Keratinocyte (primary cell): ENCODE results near the gene UBC.

ENCODE experiments used
- CTCF ChIP-seq, 3 experiments: IDR thresholded peaks in 1 of 3; conservative IDR thresholded peaks in 1 of 3; optimal IDR thresholded peaks in 1 of 3; 2 replicates in 2 of 3; 3 replicates in 1 of 3; pipeline versions ENCODE3 to v1.5.1; 2011; ENCODE audit warnings: low read length in 3 of 3, mild to moderate bottlenecking in 3 of 3, moderate library complexity in 2 of 3, control low read depth in 1 of 3, inconsistent platforms in 1 of 3; ENCODE audit not compliant: insufficient read depth in 2 of 3; ENCODE audit errors: extremely low read depth in 1 of 3
- EZH2 ChIP-seq: IDR thresholded peaks from one replicate; pipeline ENCODE4 v1.6.1; 2012; ENCODE audit warnings: inconsistent platforms, mild to moderate bottlenecking, low read length, moderate library complexity

DNA sequence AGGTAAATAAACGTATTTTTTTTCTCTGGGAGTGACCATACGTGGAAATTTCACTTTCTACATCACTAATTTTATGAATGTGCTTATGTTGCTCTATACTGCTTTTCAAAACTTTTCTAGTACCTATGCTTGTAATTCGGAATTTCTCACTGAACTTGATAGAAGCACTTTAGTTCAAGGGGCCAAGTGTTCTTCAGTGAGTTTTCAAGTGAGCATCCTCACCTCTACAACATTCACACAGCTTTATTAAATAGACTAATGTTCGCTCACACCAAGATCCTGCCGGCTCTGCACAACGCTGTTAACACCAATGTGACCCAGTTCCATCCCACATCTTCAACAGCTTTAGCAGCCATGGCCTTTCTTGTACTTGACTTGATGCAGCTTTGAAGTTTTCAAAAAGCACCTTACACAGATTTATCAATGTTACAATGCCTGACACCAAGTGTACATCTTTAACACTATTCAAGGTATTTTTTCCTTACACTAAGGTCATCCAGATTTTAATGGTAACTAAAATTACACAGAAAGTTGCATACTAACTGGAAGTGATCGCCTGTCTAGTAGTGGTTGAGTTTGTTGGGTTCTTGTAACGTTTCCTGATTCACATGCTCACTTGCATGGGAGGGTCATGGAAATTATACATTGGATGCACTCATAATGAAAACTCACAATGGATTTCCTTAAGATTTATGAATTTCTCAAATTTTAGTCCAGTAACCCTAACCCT is 4.5 kb downstream of the UBC start:
- TF ChIP-seq CTCF (optimal IDR thresholded peaks at IDR 0.05 in 1 of 3, IDR thresholded peaks at IDR 0.05 in 1 of 3, conservative IDR thresholded peaks at IDR 0.05 in 1 of 3; ENCODE audit: extremely low read depth in 1 of 3, insufficient read depth in 2 of 3, low read length in 3 of 3) (no peak), EZH2 (no peak)
